Mesenchymal stem cell (in vitro differentiated cells and primary cell): ENCODE results near the gene CCDC85A.

Experiments used
- DNase-seq: peaks from one replicate; pipeline ENCODE4 v3.0.0-alpha.2; 2013
- H2AFZ ChIP-seq: one replicate; pipeline ENCODE4 v1.6.1; 2013; ENCODE audit warnings: low read depth, mild to moderate bottlenecking, control low read depth, inconsistent platforms, low read length, moderate library complexity
- H2AK5ac ChIP-seq: 2 replicates; pipeline ENCODE4 v1.6.1; 2013; ENCODE audit warnings: low read length, moderate library complexity, mild to moderate bottlenecking, inconsistent platforms; ENCODE audit not compliant: severe bottlenecking
- H2BK120ac ChIP-seq: one replicate; pipeline ENCODE4 v1.6.1; 2013; ENCODE audit warnings: low read depth, mild to moderate bottlenecking, inconsistent platforms, low read length, moderate library complexity
- H2BK12ac ChIP-seq, 2 experiments: one replicate each; pipeline ENCODE4 v1.6.1; 2013; ENCODE audit warnings: inconsistent platforms in 2 of 2, low read length in 2 of 2, mild to moderate bottlenecking in 2 of 2, moderate library complexity in 2 of 2, control low read depth in 1 of 2
- H2BK15ac ChIP-seq: one replicate; pipeline ENCODE4 v1.6.1; 2013; ENCODE audit warnings: mild to moderate bottlenecking, low read depth, inconsistent platforms; ENCODE audit not compliant: poor library complexity, severe bottlenecking
- H2BK5ac ChIP-seq: 2 replicates; pipeline ENCODE4 v1.6.1; 2013; ENCODE audit warnings: low read depth, mild to moderate bottlenecking, low read length, control low read depth, inconsistent platforms; ENCODE audit not compliant: poor library complexity, severe bottlenecking
- H3K14ac ChIP-seq, 2 experiments: one replicate each; pipeline ENCODE4 v1.6.1; 2013; ENCODE audit warnings: inconsistent platforms in 2 of 2, low read length in 2 of 2, control low read depth in 1 of 2, mild to moderate bottlenecking in 1 of 2, moderate library complexity in 1 of 2
- H3K18ac ChIP-seq, 2 experiments: one replicate each; pipeline ENCODE4 v1.6.1; 2013; ENCODE audit warnings: inconsistent platforms in 2 of 2, low read length in 2 of 2, control low read depth in 1 of 2, low read depth in 1 of 2, mild to moderate bottlenecking in 1 of 2
- H3K23ac ChIP-seq, 2 experiments: one replicate each; pipeline ENCODE4 v1.6.1; 2013; ENCODE audit warnings: inconsistent platforms in 2 of 2, low read length in 2 of 2, mild to moderate bottlenecking in 2 of 2, moderate library complexity in 2 of 2, control low read depth in 1 of 2
- H3K27ac ChIP-seq: 2 replicates; pipeline ENCODE4 v1.5.1; 2013; ENCODE audit warnings: mild to moderate bottlenecking, moderate library complexity, low read length, control low read depth, inconsistent platforms; ENCODE audit not compliant: poor library complexity, severe bottlenecking
- H3K27me3 ChIP-seq, 2 experiments: 2 replicates each; pipeline versions ENCODE4 v1.6.1 to v1.7.0; 2013; ENCODE audit warnings: low read length in 2 of 2, mild to moderate bottlenecking in 2 of 2, moderate library complexity in 2 of 2, control low read depth in 1 of 2, inconsistent platforms in 1 of 2; ENCODE audit not compliant: control insufficient read depth in 1 of 2, insufficient read depth in 1 of 2
- H3K36me3 ChIP-seq, 2 experiments: 2 replicates each; pipeline versions ENCODE4 v1.6.1 to v1.7.0; 2013; ENCODE audit warnings: low read length in 2 of 2, control low read depth in 1 of 2, inconsistent platforms in 1 of 2, low read depth in 1 of 2, mild to moderate bottlenecking in 1 of 2; ENCODE audit not compliant: insufficient read depth in 2 of 2, control insufficient read depth in 1 of 2
- H3K4ac ChIP-seq, 2 experiments: one replicate each; pipeline ENCODE4 v1.6.1; 2013; ENCODE audit warnings: inconsistent platforms in 2 of 2, low read length in 2 of 2, mild to moderate bottlenecking in 2 of 2, moderate library complexity in 2 of 2, control low read depth in 1 of 2, low read depth in 1 of 2
- H3K4me1 ChIP-seq: 2 replicates; pipeline ENCODE4 v1.6.1; 2013; ENCODE audit warnings: low read depth, low read length, control low read depth; ENCODE audit not compliant: control insufficient read depth, insufficient read depth
- H3K4me2 ChIP-seq: 2 replicates; pipeline ENCODE4 v1.6.1; 2013; ENCODE audit warnings: low read length, mild to moderate bottlenecking, inconsistent platforms; ENCODE audit not compliant: poor library complexity, severe bottlenecking
- H3K4me3 ChIP-seq, 2 experiments: 2 replicates each; pipeline versions ENCODE4 v1.5.1 to v1.7.0; 2013; ENCODE audit warnings: low read length in 2 of 2, mild to moderate bottlenecking in 2 of 2, control low read depth in 1 of 2, low read depth in 1 of 2; ENCODE audit not compliant: insufficient read depth in 1 of 2
- H3K79me1 ChIP-seq: replicated peaks from 2 replicates; pipeline ENCODE4 v1.6.1; 2013; ENCODE audit warnings: mild to moderate bottlenecking, control low read depth, low read length, inconsistent platforms; ENCODE audit not compliant: poor library complexity, severe bottlenecking
- H3K9ac ChIP-seq: 2 replicates; pipeline ENCODE4 v1.7.0; 2013; ENCODE audit warnings: mild to moderate bottlenecking, low read length, moderate library complexity
- H3K9me3 ChIP-seq: 2 replicates; pipeline ENCODE4 v1.7.0; 2013; ENCODE audit warnings: mild to moderate bottlenecking, low read length; ENCODE audit not compliant: control insufficient read depth
- H4K8ac ChIP-seq: one replicate; pipeline ENCODE4 v1.6.1; 2013; ENCODE audit warnings: inconsistent platforms, mild to moderate bottlenecking, low read length, moderate library complexity
- H4K91ac ChIP-seq: one replicate; pipeline ENCODE4 v1.6.1; 2013; ENCODE audit warnings: mild to moderate bottlenecking, low read length, inconsistent platforms
- WGBS: methylation state at CpG from one replicate; pipeline ENCODE4 v1.1.7; 2013; ENCODE audit warnings: mixed read lengths; 5-methylcytosine and 5-hydroxymethylcytosine counted together

Gene CCDC85A

GRCh38 chr2:56167616-56168562 is 15.9 kb upstream of the CCDC85A start:
- Histone ChIP-seq H2BK15ac (no peak overlapping the region), H2AK5ac (no peak overlapping the region), H4K8ac (no peak overlapping the region), H3K79me1 (no peaks in the 10 kb centered on the region), H2BK5ac (no peak overlapping the region), H3K9me3 (no peaks in the 10 kb centered on the region), H3K14ac (no peak overlapping the region), H4K91ac (no peak overlapping the region), H3K9ac (no peak overlapping the region), H3K27ac (no peak overlapping the region), H3K27me3 (peaks cover 0 to 6% of the 10 kb centered on the region in 2 experiments), H3K4me1 (no peaks in the 10 kb centered on the region), H2BK12ac (no peak overlapping the region), H2AFZ (no peak overlapping the region), H3K18ac (peak overlapping the region in 1 of 2 experiments; percentile 12), H3K36me3 (no peaks in the 10 kb centered on the region), H3K23ac (no peak overlapping the region), H3K4ac (no peak overlapping the region), H2BK120ac (no peak overlapping the region), H3K4me2 (no peak overlapping the region), H3K4me3 (no peak overlapping the region)
- DNase-seq, result peak; percentile 77
- WGBS, result 70% methylated on average over 3 of the region's 4 CpGs

- Histone ChIP-seq H3K4me3 (no peak overlapping the region), H2AFZ (no peak overlapping the region), H4K8ac (no peak overlapping the region), H3K4me2 (no peak overlapping the region), H3K9me3 (no peaks in the 10 kb centered on the region), H3K4me1 (no peaks in the 10 kb centered on the region), H3K4ac (no peak overlapping the region), H2BK15ac (no peak overlapping the region), H3K18ac (no peak overlapping the region), H3K23ac (no peak overlapping the region), H2BK120ac (no peak overlapping the region), H2AK5ac (no peak overlapping the region), H3K27ac (no peak overlapping the region), H3K14ac (no peak overlapping the region), H2BK5ac (no peak overlapping the region), H3K79me1 (no peaks in the 10 kb centered on the region), H3K9ac (no peak overlapping the region), H3K36me3 (no peaks in the 10 kb centered on the region), H4K91ac (no peak overlapping the region), H2BK12ac (no peak overlapping the region), H3K27me3 (peaks cover 0 to 6% of the 10 kb centered on the region in 2 experiments)
- 75% methylated on average over 2 of the region's 3 CpGs for WGBS
- DNase-seq, result no peak
Observed at GRCh38 chr2:56169521-56169920, 14.3 kb upstream of the CCDC85A start.

GRCh38 chr2:56170504-56170903 is 13.3 kb upstream of the CCDC85A start:
- Histone ChIP-seq H3K4me2 (no peak overlapping the region), H2BK120ac (no peak overlapping the region), H2BK12ac (no peak overlapping the region), H3K79me1 (no peaks in the 10 kb centered on the region), H2BK15ac (no peak overlapping the region), H3K27ac (no peak overlapping the region), H4K8ac (no peak overlapping the region), H3K9ac (no peak overlapping the region), H3K36me3 (no peaks in the 10 kb centered on the region), H2BK5ac (no peak overlapping the region), H3K4me3 (no peak overlapping the region), H3K4me1 (no peaks in the 10 kb centered on the region), H2AFZ (no peak overlapping the region), H3K18ac (no peak overlapping the region), H4K91ac (no peak overlapping the region), H3K9me3 (no peaks in the 10 kb centered on the region), H3K14ac (no peak overlapping the region), H3K23ac (no peak overlapping the region), H3K4ac (no peak overlapping the region), H3K27me3 (peaks cover 0 to 6% of the 10 kb centered on the region in 2 experiments), H2AK5ac (no peak overlapping the region)
- 91% methylated on average over 4 of the region's 5 CpGs for WGBS
- peak; percentile 20 for DNase-seq

- Histone ChIP-seq H3K9me3 (no peaks in the 10 kb centered on the region), H2BK15ac (no peak overlapping the region), H4K91ac (no peak overlapping the region), H3K27me3 (peaks cover 0 to 6% of the 10 kb centered on the region in 2 experiments), H3K4me1 (no peaks in the 10 kb centered on the region), H3K18ac (no peak overlapping the region), H3K27ac (no peak overlapping the region), H3K4me2 (no peak overlapping the region), H3K4ac (no peak overlapping the region), H3K14ac (no peak overlapping the region), H3K4me3 (no peak overlapping the region), H3K9ac (no peak overlapping the region), H3K23ac (no peak overlapping the region), H2BK5ac (no peak overlapping the region), H3K36me3 (no peaks in the 10 kb centered on the region), H2AFZ (no peak overlapping the region), H2BK12ac (no peak overlapping the region), H2AK5ac (no peak overlapping the region), H3K79me1 (no peaks in the 10 kb centered on the region), H2BK120ac (no peak overlapping the region), H4K8ac (no peak overlapping the region)
- WGBS, result 50% methylated on average over 2 of the region's 2 CpGs
- DNase-seq, result no peak
Observed at GRCh38 chr2:56170988-56171387, 12.8 kb upstream of the CCDC85A start.
